Activated T-helper 9 cell treated with anti-CD3 and anti-CD28 coated beads, Interleukin-2, amount 50 U/mL, for 16 hours (primary cell): ENCODE results near the gene EVX2.

Experiments
- DNase-seq: peaks from one replicate; pipeline ENCODE4 v3.0.0-alpha.2; 2020; ENCODE audit warnings: low read depth

Gene EVX2

DNA sequence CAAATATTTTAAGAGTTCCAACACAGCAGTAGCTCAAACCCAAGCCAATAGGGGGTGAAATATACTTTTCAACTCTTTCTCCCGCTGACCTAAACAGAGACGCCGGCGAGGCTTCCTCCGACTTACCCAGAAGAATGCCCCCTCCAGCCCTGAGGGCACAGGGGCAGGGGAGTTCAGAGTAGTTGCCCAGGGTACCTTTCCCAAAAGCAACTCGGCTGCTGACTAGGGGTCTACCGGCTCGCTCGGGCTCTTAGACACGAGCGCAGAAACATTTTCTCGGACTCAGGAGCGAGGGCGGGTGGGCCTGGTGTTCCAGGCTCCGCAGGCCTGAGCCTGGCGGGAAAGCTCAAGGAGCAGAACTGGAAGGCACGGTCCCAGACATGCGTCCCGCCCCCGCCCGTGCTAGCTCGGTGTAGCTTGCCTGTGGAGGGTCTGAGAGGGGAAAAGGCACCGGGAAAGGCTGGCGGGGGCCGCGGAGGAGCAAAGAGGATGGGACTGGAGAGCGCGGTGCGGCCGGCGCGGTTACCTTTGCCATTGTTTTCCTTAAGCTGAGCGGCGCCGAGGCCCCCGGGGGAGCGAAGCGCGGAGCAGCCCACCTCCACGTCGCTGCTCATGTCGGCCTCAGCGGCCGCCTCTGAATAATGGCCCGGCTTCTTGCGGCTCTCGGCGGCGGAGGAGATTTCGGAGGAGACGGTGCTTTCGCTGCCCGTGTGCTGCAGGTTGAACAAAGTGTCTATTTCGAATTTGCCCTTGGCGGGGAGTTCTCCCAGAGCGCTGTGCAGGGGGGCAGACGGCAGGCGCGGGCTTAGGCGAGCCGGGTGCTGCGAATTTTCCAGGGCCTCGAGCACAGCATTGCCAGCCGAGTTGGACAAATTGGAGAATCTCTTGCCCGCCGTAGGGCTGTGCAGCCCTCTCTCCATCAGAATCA, 674 bp downstream of the EVX2 start:
- no peak for DNase-seq

DNA sequence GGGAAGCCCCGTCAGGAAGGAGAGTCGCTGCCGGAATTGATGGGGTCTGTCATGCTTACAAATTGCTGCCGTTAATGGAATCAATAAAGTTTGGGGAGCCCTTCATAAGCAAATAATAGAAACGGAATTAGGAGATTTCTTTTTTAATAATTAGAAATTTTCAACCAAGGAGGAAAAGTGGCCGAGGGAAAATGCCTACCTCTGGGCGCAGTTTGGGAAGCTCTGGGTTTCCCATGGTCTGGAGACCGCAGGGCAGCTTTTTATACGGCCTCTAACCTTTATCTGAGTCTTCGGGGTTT, 1.3 kb downstream of the EVX2 start:
- no peak for DNase-seq

DNA sequence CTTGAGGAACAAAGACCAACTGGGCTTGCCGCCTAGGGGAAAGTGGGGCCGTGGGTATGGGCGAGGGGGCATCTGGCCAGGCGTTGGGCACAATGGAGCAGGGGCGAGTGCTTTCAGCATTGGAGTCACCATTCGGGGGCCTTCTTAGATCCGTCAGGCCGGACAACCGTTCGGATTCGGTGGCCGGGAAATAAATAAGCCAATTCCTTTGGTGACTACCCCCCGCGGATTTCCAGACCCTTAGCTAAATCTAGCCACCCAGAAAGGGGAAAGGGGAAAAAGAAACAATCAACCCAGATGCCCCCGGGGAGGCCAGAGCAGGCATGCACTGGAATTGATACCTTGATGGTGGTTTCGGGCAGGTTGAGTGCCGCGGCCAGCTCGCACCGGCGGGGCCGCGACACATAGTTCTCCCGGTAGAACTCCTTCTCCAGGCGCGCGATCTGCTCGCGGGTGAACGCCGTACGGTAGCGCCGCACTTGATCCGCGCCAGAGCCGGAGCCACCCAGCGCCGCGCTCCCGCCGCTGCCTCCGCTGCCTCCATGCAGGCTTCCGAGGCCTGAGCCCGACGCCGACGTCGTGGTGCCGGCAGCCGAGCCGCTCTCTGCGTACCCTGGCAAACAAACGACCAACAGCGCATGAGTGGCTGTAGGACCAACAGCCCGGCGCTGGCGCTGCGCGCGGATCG, 1.8 kb downstream of the EVX2 start:
- no peak for DNase-seq

DNA sequence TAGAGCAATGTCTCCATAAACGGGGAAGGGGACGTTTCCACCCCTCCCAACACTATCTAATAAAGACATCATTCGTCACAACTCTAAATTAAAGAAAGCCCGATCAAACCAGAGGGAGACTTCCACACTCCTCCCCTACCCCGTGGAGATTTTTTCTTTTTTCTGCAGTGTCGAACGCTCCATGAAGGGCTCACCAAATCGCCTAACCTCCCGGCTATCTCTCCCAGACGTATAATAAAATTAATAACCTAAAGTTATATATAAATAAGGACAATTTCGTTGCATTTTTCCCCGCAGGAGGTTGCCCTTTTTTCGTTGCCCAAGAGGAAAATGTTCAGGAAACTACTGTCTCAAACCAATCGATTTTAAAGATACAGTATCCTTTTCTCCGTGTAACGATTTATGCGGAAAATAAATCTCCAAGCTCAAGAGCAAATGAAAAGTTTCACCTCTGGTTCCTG, 2.4 kb downstream of the EVX2 start:
- no peak for DNase-seq

DNA sequence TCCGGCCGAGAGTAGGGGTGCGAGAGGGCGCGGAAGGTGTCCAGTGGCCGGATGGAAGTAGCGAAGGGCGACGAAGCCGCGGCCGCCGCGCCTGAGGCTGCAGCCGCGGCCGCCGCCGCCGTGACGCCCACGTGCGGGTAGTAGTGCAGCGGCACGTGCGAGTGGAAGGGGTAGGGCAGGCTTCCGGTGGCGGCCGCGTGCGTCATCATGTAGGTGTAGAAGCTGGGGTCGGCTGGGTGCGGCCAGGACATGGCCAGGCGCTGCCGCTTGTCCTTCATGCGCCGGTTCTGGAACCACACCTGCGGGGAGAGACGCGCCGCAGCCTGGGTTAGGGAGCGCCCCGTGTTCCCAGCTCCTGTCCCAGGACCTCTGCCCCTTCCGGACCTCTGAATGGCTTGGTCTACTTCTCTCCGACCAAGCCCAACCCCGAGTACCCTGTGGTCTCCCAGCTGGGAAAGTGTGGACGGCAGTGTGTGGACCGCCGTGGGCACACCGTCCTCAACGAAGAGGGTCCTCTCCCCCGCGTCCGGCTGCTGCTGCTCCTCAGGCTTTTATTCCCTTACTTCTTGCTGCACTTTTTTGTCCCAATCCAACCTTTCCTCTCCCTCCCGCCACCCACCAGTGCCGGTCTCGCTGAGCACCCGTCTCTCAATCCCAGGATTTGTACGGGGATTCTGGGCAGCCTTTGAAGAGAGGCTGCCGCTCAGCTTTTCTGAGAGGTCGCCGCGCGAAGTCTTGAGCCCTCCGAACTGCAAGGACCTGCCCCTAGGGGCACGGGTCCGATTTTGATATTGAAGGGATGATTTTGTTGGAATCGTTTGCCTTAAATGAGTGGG, 3.0 kb downstream of the EVX2 start:
- no peak for DNase-seq

DNA sequence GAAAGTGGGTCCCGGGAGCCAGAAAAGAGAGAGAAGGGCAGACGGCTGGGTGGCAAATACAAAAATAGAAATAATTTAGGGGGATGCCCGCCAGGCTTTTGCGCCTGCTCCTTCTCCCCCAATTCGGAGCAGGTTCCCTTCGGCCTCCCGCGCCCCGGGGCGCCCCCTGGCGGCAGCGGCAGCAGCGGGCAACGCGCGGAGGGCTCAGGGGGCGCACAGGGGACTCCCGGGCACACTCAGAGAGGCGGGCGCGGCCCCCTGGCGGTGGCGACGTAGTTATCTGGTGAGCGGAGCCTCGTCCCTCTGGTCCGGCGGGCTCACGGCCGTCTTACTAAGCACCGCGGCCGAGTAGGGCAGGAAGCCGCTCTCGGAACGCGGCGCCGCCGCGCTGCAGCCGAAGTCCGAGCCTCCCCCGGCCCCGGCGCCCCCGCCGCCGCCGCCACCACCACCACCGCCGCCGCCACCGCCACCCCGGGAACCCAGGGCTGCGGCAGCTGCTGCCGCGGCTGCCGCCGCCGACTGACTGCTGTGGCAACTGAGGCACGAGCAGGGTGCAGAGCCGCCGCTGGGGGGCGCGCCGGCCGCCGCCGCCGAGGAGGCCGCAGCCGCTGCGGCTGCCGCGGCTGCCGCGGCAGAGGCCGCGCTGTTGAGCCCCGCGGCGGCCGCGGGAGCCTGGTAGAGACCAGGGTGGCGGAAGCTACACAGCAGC, 3.8 kb downstream of the EVX2 start:
- DNase-seq: no peak

DNA sequence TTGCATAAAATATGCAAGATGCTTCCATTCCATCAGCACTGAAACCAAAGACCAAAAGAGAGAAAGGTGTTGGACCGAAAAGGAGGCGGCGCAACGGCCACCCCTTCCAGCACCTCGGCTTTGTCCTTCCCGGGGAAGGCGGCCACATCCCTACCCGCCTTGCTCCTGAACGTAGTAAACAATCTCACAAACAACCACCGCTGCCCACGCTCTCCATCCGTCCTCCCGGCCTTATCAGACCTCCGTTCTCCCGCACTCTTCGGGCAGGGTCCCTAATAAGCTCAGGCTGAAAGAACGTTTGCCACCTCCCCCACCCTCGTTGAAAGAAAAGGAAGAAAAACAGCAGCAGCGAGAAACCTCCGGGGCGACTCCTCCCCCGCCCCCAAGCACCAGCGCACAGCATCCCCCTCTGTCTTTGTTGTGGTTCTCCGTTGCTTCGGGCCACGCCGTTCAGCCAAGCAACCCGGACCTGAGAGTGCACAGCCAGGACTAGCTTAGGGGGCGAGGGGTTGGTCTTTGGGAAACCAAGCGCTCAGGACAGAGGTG, 4.4 kb downstream of the EVX2 start:
- DNase-seq: no peak

DNA sequence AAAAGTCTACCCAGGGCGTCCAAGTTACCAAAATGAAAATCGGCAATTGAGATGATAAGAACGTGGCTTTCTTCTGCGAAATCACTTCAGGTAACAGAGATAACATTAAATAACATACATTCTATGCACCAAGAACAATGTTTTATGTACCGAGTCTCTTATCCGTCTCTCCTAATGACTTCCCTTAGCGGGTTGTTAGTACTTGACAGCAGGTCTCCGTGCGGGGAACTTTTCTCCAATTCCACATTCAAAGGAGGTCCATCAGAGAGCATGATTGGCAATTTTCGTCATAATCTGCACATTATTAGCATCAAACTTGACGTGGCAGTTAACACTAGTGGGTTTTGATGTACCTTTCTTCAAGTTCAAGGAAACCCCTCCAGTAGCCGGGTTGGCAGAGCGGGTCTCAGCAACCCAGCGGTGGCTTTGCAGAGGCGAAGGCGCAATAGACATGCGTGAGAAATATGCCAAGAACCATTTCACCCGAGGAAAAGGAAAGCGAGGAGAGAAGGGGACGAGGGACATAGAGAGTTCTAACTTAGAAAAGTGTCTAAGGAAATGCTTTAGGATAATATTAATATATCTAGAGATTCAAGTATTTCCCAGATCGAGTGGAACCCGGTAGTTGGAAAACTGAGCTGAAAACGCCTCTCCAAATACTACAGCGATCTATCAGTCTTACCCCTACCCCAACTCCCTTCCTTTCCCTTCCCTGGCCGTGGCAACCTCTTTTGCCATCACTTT, 5.0 kb downstream of the EVX2 start:
- DNase-seq: no peak

DNA sequence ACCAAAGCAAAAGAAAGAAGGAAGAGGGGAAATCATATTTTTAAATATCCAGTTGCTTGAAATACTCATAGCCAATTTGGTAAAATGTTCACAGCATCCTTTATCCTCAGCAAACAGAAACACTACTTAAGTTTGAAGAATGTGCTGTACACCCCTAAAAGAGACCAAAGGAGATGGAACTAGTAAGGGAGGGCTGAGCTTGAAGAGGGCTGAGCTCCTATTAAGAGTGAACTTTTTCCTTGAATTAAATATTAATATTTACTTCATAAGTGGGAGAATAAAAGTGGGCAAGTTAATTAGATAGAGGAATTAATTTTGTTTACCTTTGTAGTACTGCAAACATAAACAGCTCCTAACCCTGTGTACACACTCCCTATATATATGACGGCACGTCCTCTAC, 7.0 kb downstream of the EVX2 start:
- DNase-seq: no peak

DNA sequence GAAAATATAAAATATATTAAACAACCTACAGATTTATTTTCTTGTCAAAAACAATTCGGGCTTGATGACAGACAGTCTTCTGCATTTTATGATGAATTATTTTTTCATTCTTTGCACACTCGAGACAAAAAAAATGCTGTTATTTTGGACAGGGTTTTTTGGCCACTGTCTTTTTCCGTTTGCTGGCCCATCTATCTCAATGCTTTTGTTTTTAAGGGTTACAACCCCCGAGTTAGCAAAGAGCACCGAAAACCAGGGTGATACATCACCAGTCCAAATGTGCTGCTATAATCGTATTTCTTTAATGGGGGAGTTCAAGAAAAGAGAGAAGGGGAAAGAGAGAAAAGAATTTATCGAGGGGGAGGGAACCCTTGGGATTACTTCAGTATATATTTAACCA, 7.7 kb downstream of the EVX2 start:
- DNase-seq: no peak

DNA sequence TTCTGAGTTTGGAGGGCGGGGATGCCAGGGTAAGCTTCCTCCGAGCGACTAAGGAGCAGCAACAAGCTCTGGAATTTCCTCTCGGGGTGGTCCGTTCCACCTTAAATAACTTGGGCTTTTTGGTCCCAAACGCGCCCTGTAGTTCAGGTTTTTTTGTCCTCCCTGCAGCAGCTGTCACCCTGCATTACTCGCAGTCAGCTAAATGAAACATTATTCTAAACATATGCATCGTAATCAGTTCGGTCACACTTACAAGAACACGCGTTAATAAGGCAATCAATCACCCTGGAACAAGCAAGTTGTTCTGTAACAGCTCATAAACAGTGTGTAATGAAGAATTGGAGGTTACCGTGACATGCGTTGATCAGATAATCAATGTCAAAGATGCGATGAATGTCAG, 8.3 kb downstream of the EVX2 start:
- no peak for DNase-seq

DNA sequence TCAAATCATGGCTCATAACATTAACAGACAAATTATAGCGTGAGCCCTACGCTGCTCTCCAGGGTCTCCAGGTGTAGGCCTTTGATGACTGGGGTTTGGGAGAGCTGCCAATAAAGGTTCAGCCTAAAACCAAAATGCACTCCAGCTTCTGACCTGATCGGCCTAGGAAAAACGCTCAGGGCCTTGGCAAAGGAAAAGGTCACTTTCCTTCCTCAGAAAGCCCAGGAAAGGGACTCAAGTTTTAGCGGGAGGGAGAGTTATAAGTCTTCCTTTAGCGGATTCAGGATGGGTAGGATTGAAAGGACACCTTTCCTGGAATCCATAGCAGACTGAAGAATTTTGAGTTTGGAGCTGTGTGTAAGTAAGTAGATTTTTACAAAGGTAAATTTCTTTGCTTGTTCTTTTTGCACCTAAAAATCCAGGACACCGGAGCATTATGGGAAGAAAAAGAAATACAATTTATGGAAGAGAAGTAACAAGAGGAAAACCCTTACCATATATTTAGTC, 8.8 kb downstream of the EVX2 start:
- DNase-seq: no peak

DNA sequence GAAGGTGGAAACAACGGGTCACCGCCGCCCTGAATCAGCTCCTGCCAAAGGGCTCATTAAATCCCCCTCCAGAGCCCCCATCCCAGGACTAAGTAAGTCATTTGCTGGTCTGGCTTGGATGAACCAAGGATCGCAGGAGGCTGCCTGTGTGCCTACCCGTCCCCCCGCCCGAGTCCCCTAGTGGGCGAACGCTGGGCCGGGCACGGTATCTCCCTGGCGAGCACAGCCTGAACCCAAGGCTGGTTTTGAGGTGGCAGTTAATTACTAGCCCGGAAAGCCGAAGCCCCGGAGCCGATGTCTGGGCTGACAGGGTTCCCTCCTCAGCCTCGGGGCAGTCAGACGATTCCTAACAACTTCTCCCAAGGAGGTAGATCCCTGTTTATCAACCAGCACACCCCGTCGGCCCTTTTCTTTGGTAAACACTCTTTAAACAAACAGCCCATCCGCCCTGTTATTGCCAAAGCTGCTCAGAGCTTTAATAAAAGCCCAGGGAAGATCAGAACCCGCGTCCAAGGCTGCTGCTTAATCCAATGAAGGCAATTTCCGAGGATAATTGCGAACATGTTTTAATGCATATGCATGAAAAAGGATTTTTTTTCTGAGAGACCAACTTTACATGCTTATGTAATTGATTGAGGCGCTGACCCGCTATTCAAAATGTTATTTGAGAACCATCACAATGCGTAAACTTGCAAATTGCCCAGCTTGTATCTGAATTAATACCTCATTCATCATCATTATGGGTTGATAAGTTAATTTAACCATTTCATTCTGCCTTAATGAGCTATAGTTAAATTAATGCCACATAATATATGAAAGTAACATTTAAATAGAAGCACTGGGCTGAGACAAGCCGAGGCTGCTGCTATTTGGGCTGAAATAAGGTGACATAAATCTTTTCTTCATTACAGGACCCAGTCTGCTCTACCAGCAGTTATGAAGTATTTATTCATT, 10.5 kb downstream of the EVX2 start:
- no peak for DNase-seq

DNA sequence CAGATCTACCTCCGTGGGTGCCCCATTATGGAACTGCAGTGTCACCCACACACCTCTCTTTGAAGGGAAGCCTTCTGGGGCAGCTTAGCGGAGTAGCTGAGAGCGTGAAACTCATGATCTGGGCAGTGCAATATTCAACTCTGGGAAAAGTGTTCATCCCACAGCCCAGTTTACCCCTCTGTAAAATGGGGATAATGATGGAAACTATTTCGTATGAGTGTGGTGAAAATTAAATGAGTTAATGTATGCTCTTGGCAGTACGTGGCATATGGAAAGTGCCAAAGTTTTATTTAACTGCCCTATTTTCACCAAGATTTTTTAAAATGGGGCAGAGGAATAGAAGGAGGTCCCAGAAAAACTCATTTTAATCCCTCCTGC, 11.5 kb downstream of the EVX2 start:
- no peak for DNase-seq

DNA sequence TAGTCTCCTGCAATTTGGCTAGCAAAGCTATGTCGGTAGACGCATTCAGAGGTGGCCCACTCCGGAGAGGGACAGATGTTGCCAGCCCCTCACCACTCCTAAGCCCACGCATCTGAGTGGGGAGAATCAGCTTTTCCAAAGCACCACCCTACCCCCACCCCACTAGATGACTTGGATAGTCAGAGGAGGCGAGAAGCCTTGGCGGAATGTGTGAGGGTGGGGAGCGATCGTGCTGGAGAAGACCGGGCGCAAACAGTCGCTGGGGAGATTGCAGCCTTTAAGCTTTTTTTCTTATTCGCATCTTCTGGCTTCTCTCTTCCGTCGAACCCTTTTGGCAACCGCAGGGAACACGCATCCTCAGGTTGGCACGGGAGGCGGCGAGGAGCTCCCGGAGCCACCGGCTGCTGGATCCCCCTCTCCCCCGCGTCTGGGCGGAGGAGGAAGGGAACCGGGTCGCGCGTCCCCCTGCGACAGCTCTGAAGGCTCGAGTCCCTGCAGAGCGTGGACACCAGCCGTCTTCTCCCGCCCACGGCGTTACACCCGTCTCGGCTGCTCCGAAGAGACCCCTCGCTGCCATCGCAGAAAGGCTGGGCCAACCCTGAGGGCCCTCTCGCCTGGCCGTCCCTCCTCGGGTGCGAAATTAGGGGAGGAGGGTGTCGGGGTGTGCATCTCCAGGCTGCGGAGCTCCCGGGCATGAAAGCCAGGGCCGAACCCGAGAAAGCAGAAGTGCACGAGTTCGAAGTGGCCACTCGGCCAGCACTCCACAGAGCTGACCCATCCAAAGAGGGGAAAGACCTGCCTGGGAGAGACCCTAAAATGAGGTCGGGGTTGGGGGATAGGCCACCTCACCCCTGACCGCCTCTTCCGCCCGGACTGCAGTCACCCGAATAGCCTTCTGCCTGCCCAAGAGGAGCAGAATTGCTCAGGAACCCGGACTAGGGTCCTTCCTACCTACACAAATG, 12.2 kb downstream of the EVX2 start:
- DNase-seq: no peak

DNA sequence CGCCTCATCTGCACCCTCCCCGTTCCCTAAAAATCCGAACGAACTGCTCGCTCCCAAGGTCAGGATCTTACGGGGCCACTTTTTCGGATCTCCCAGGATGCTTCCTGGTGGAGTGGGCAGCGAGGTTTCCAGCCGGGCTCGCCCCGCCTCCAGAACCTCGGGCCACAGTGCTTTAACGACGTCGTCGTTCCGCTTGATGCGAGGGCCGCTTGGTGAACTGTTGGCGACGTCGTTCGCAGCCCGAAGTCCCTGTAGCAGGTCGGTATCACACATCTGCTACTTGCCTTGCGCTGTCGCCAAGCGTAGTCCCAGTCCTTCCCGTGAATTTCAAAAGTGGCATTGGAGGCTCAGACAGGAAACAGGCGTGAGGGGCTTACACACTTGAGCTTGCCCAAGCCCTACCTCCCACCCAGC, 15.3 kb downstream of the EVX2 start:
- no peak for DNase-seq

DNA sequence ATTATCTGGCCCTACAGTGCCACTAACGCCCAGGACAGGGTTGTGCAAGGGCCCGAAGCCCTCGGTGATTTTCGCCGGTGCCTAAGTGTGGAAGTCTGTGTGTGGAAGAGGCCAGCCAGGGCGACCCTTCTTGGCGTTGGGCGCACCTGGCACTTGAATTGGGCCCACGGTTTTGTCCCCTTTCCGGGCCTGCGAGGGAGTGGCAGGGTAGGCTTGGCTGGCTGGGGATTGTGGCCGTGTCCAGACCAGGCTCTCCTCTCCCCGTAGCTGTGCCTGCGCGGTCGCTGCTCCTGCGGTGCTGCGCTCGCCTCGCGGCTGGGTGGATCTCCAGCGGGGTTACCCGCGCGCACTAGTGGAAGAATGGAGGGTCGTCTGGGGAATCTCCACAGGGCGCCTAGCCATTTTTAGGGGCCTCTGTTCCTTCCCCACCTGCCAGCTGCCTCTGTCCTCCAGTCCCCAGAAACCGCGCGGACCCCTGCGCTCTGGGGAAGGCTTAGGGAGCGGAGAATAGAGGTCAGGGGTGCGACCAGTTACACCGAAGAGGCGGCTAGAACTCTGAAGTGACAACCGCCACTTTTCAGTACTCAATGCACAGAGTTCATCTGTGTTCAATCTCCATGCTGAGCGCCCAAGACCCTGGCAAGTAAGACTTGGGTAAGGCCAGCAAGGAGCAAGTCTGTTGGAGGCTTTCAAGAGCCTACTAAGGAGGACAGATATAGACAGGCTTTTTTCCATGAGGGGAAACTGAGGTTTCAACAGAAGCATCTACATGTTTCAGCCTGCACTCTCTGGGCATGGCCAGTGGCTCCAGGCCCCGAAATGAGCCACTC, 16.0 kb downstream of the EVX2 start:
- no peak for DNase-seq
